ENCODE data around the gene PPIF.

PPIF gene

DNA sequence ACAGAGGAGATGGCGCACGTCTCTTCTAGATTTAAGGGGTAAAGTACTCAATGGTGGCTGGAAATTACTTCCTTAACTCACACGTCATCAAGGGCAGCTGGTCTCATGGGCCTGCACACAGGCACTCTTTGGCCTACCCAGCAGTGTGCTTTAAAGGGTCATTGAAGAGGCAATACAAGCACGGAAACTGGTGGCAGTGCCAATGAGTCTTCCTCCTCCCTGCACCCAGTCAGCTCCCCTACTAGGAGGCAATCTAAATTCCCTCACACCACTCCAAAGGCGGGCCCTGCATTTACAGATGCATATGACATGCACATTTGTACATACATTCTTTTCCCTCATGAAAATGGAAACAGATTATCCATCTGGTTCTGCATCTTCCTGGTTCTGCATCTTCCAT, 47.4 kb downstream of the PPIF start:
- no peak overlapping the region for H3K4me3 ChIP-seq (ENCODE audit: low read depth, low read length)
- DNase-seq (ENCODE audit: low read depth), result no peak
- in situ Hi-C loops (cut with HindIII; ENCODE audit: low sequenced_read_pairs), result no loop called here
- TF ChIP-seq, protein P1, sequence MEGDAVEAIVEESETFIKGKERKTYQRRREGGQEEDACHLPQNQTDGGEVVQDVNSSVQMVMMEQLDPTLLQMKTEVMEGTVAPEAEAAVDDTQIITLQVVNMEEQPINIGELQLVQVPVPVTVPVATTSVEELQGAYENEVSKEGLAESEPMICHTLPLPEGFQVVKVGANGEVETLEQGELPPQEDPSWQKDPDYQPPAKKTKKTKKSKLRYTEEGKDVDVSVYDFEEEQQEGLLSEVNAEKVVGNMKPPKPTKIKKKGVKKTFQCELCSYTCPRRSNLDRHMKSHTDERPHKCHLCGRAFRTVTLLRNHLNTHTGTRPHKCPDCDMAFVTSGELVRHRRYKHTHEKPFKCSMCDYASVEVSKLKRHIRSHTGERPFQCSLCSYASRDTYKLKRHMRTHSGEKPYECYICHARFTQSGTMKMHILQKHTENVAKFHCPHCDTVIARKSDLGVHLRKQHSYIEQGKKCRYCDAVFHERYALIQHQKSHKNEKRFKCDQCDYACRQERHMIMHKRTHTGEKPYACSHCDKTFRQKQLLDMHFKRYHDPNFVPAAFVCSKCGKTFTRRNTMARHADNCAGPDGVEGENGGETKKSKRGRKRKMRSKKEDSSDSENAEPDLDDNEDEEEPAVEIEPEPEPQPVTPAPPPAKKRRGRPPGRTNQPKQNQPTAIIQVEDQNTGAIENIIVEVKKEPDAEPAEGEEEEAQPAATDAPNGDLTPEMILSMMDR (IDR thresholded peaks at IDR 0.05; ENCODE audit: low read depth, low read length, missing control alignments), result no peak

DNA sequence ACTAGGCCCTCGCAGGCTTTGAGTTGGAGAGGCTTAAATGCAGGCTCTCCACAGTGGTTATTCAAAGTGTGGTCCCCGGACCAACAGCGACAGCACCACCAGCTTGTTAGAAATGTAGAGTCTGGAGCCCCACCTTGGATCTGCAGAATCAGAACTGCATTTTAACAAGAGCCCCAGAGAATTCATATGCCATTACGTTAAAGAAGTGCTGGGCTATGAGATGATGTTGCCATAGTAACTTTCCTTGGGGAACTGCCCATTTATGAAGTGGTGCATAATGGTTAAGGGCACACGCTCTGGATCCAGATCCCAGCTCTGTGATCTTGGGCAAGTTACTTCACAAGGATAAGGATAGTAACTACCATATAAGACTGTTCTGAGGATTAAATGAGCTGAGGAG, 49.3 kb downstream of the PPIF start:
- in situ Hi-C loops (cut with HindIII; ENCODE audit: low sequenced_read_pairs), result no loop called here
- H3K4me3 ChIP-seq (ENCODE audit: low read depth, low read length), result no peak overlapping the region
- no peak for DNase-seq (ENCODE audit: low read depth)
- TF ChIP-seq, protein P1 (IDR thresholded peaks at IDR 0.05; ENCODE audit: low read depth, low read length, missing control alignments), result no peak

DNA sequence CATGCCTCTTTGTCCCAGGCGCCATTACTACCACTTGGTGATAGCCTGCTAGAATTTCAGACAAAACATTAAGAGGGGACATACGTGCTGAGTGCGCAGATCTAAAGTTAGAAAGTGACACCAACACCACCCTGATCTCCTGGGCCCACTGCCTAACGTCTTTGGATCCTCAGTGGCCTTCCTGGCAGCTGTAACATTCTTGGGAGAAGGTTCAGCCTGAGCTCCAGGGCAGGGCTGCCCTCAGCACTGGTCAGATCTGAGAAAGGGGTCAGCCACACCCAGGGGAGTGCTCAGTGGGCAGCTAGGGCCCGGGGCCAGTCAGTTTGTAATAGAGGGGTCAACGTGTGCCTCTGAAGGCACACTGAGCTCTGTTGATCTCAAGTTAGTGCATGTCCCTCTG, 49.8 kb downstream of the PPIF start:
- TF ChIP-seq, protein P1 (IDR thresholded peaks at IDR 0.05; ENCODE audit: low read depth, low read length, missing control alignments), result no peak
- in situ Hi-C loops (cut with HindIII; ENCODE audit: low sequenced_read_pairs), result no loop called here
- no peak overlapping the region for H3K4me3 ChIP-seq (ENCODE audit: low read depth, low read length)
- DNase-seq (ENCODE audit: low read depth), result no peak

DNA sequence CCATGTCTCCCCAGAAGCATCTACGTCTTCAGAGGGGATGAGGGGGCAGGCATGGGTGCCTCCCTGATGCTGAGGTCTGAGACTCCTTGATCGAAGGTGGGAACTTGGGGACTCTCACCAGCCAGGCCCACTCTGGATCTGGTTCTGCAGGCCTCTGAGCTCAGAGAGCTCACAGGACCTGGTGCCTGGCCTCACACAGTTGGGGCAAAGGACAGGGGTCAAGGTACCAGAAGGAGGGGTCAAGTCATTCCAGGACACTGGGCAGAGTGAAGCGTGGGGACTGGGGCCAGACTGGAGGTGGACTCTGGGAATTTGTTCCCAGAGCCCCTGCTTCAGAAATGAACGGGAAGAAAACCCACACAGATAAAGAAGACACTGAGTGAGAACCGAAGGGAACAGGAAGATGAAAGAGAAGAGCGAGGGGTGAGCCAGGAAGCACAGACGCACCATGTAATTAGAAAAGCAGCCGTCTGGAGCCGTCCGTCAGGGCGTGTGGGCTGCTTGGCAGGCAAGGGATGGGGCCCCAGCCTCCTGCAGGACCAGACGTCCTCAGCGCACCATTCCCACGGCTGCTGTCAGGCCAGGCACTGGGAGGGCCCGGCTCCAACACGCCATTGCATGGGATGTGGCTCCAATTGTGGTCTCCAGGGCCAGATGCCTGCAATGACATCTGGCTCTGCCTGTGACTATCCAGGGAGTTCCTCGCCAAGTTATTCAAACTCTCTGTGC, 50.5 kb downstream of the PPIF start:
- no peak overlapping the region for H3K4me3 ChIP-seq (ENCODE audit: low read depth, low read length)
- TF ChIP-seq, protein P1 (IDR thresholded peaks at IDR 0.05; ENCODE audit: low read depth, low read length, missing control alignments), result no peak
- in situ Hi-C loops (cut with HindIII; ENCODE audit: low sequenced_read_pairs), result no loop called here
- DNase-seq (ENCODE audit: low read depth), result no peak

DNA sequence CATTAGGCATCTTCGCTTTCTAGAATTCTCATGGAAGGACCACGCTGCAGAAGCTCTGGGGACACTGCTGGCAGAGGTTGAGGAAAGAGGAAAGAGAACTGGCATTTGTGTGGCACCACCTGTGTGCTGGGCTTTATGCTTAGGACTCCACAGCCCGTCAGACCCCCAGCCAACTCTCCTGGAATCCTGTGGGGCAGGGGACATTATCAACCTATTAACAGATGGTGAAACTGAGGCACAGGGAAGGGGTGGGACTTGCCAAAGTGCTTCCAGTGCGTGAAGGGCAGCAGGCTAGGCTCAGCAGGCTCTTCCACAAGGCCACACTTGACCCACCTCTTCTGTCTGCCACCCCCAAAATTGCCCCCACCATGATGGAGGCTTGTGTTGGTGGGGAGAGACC, 51.4 kb downstream of the PPIF start:
- H3K4me3 ChIP-seq (ENCODE audit: low read depth, low read length), result no peak overlapping the region
- in situ Hi-C loops (cut with HindIII; ENCODE audit: low sequenced_read_pairs), result no loop called here

DNA sequence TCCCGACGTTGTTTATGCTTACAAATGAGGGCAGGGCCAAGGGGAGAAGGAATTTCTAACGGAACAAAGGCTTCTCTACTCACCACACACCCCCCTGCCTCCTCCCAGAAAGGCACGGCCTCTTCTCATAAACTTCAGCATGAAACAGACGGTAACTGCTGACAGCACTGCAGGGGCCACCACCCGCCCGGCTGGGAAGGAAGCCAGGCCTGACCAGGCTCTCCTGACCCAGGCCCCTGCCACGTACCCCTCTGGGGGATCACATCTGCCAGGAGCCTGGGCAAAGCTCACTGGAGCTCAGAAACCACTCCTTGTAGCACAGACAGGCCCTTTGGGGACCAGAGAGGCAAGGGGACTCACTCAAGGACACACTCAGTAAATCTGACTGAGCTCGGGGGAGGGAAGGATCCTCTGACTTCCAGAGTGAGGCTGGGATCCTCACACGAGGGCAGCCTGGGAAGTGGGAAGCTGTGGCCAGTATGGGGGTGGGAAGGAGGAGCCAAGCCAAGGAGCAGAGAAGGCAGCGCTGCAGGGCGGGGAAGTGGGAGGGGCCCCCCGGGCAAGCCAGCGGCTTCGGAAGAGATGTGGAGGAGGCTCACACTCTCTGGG, 52.1 kb downstream of the PPIF start:
- peak overlapping the region; percentile 12 for H3K4me3 ChIP-seq (ENCODE audit: low read depth, low read length)
- TF ChIP-seq, protein P1 (IDR thresholded peaks at IDR 0.05; ENCODE audit: low read depth, low read length, missing control alignments), result no peak
- in situ Hi-C loops (cut with HindIII; ENCODE audit: low sequenced_read_pairs), result no loop called here
- peak; percentile 93 for DNase-seq (ENCODE audit: low read depth)

More for the DNA sequence above, 51.4 kb downstream of the PPIF start:
- TF ChIP-seq, protein P1 (IDR thresholded peaks at IDR 0.05; ENCODE audit: low read depth, low read length, missing control alignments), result no peak
- no peak for DNase-seq (ENCODE audit: low read depth)

All from astrocyte of the cerebellum (primary cell).